Lower leg skin (tissue), 4 donors: ENCODE results near the gene HEBP1. TPM values are rescaled to one million over a fixed set of nuclear protein-coding genes. Genes with fewer than 3 reads are reported as not detected.
A peak's percentile ranks its signal among the peaks of the same experiment; 100 is the strongest.

Experiments used
- DNase-seq, 2 donors: peaks; one replicate each; pipeline ENCODE4 v3.0.0-alpha.2; 2019; ENCODE audit warnings: low spot score in 2 of 2
- H3K4me3 ChIP-seq: fragments of 200-600 bp; sonication (generic); 2 replicates; pipeline ENCODE4 v1.5.1; 2017; ENCODE audit warnings: mild to moderate bottlenecking, low read depth; ENCODE audit not compliant: poor library complexity, severe bottlenecking
- POLR2A ChIP-seq, 2 donors: fragments of 450-650 bp; IDR thresholded peaks; one replicate each; pipeline ENCODE4 v1.6.1; 2016 to 2017; ENCODE audit warnings: antibody characterized with exemption in 2 of 2, mild to moderate bottlenecking in 1 of 2, moderate library complexity in 1 of 2
- WGBS, 2 donors: methylation state at CpG; one replicate each; pipeline ENCODE4 v1.1.5; 2018; 5-methylcytosine and 5-hydroxymethylcytosine counted together
- intact Hi-C: fragments of 100-400 bp; cut with DNase I; formaldehyde crosslinking; loops from one replicate; pipeline ENCODE4 v1.15.0; 2023; ENCODE audit warnings: low total_unique reads
- total RNA-seq, 4 donors: library from RNA; depleted of rRNA; stranded (reverse); fragments of >200 nt; gene quantifications; one replicate each; pipeline ENCODE4 v1.1.0, GENCODE V29; 2016
- TF ChIP-seq, protein P1 (sequence below), 3 donors: fragments of 450-650 bp; IDR thresholded peaks; one replicate each; pipeline ENCODE4 v1.5.1; 2016; ENCODE audit warnings: antibody characterized with exemption in 3 of 3, mild to moderate bottlenecking in 3 of 3, moderate library complexity in 2 of 3

HEBP1 gene
- total RNA-seq, 4 donors from 2014 or later: 34.1 to 41.5 (median 37.5) TPM

DNA sequence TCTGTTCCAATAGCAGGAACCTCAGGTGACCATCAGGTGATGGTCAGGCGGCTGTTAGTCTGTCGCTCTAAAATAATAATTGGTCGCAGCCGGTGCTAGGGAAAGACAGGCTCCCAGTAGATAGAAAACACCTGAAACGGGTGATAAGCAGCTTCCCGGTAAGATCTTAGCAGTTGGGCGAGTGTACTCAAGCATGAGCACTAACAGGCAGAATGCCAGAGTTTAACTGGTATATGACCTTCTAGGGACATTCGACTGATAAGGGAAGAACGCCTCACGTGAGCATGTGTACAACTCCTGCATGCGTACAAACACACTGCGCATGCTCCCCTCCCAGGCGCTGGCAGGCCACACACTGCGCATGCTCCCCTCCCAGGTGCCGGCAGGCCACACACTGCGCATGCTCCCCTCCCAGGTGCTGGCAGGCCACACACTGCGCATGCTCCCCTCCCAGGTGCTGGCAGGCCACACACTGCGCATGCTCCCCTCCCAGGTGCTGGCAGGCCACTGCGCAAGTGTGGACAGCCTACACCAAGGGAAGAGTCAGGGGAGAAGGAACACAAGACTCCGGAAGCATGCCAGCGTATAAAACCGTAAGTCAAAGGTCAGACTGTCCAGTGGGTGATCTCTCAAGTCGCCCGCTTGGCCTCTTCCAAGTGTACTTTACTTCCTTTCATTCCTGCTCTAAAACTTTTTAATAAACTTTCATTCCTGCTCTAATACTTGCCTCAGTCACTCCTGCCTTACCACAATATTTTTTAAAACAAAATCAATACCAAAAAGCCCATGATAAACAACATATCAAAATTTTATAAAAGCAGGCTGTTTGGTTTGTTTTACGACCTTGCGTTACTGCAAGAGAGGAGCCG is 72.6 kb downstream of the HEBP1 start:
- DNase-seq: peak in 1 of 2 donors; percentile 88
- 71 to 77% methylated on average over 27 of the region's 27 CpGs for WGBS, 2 donors
- no peak overlapping the region for H3K4me3 ChIP-seq
- TF ChIP-seq, protein P1, sequence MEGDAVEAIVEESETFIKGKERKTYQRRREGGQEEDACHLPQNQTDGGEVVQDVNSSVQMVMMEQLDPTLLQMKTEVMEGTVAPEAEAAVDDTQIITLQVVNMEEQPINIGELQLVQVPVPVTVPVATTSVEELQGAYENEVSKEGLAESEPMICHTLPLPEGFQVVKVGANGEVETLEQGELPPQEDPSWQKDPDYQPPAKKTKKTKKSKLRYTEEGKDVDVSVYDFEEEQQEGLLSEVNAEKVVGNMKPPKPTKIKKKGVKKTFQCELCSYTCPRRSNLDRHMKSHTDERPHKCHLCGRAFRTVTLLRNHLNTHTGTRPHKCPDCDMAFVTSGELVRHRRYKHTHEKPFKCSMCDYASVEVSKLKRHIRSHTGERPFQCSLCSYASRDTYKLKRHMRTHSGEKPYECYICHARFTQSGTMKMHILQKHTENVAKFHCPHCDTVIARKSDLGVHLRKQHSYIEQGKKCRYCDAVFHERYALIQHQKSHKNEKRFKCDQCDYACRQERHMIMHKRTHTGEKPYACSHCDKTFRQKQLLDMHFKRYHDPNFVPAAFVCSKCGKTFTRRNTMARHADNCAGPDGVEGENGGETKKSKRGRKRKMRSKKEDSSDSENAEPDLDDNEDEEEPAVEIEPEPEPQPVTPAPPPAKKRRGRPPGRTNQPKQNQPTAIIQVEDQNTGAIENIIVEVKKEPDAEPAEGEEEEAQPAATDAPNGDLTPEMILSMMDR (IDR thresholded peaks at IDR 0.05): no peak
- no peak for TF ChIP-seq POLR2A (IDR thresholded peaks at IDR 0.05)
- intact Hi-C loops: no loop called here

DNA sequence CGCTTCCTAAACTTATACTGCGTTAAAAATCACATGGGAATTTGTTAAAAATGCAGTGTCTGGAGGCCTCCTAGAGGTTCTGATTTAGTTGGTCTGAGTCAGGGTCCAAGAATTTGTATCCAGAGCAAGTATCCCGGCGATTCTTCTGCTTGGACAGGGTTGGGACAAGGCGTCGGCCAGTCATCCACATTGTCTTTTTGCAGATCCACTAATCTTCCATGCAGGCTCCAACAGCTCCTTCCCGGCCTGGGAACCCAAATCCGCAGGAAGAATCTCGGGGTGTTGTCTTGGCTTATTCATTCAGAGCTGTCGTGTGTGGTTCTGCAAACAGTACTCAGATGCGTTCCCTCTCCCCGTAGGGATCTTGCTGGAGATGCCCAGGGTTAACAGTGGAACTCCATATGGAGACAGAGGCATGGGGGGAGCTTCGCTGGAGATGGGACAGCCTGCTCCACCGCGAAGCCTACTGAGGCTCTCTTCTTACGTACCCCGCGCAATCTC is 73.4 kb downstream of the HEBP1 start:
- H3K4me3 ChIP-seq: no peak overlapping the region
- DNase-seq: peak in 1 of 2 donors; percentile 81

DNA sequence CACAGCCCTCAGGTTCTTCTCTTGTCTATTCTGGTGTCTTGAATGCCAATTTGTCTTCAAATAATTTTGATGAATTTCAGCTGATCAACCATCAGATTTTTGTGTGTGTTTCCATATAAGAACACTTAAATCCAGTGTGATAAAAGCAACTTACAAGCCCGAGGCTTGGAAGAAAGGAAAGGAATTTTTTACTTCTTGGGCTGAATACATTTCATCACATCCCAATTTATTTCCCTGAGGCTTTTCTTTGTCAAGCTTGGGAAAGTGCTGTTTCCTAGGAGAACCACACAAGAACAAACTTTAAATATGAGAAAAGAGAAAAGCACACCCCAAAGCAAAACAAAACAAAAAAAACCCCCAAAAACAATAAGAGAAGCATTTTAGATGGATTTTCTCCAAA is 74.7 kb downstream of the HEBP1 start:
- WGBS, 2 donors: 14 to 24% methylated on average over 1 of the region's 1 CpG
- DNase-seq: no peak
- TF ChIP-seq, protein P1 (IDR thresholded peaks at IDR 0.05): no peak
- no peak for TF ChIP-seq POLR2A (IDR thresholded peaks at IDR 0.05)
- no peak overlapping the region for H3K4me3 ChIP-seq
- intact Hi-C loops: no loop called here

More for the DNA sequence above, 73.4 kb downstream of the HEBP1 start:
- 86 to 93% methylated on average over 18 of the region's 18 CpGs for WGBS, 2 donors
- TF ChIP-seq POLR2A (IDR thresholded peaks at IDR 0.05): no peak
- TF ChIP-seq, protein P1 (IDR thresholded peaks at IDR 0.05): no peak
- intact Hi-C loops: no loop called here

Other genes with a start within 250 kb of the HEBP1 start
- gene APOLD1, start 214.6 kb downstream of the HEBP1 start, total RNA-seq: 10 to 100 TPM; 26.1 to 89.7 (median 34.7) TPM
- gene DDX47, start 186.9 kb downstream of the HEBP1 start, total RNA-seq: 10 to 100 TPM; 38.7 to 59.8 (median 55.4) TPM
- gene GPRC5A, start 108.7 kb downstream of the HEBP1 start, total RNA-seq: 1 to 10 TPM; 2.1 to 9.4 (median 5.3) TPM
- gene GPRC5D, start 48.1 kb downstream of the HEBP1 start, total RNA-seq: 10 to 100 TPM in 2 of 4 donors, not detected in 2; 27.9 to 51.1 TPM
- gene FAM234B, start 44.1 kb upstream of the HEBP1 start, total RNA-seq: 10 to 100 TPM; 19.3 to 41.4 (median 25.6) TPM
- not detected for gene GSG1, start 103.4 kb upstream of the HEBP1 start, total RNA-seq
- gene EMP1, start 196.5 kb upstream of the HEBP1 start, total RNA-seq: 100 to 1,000 TPM; 237 to 838 (median 402) TPM